ENCODE data around the gene HPX. TPM values are rescaled to one million over a fixed set of nuclear protein-coding genes. Genes with fewer than 3 reads are reported as not detected.

The HPX gene, protein sequence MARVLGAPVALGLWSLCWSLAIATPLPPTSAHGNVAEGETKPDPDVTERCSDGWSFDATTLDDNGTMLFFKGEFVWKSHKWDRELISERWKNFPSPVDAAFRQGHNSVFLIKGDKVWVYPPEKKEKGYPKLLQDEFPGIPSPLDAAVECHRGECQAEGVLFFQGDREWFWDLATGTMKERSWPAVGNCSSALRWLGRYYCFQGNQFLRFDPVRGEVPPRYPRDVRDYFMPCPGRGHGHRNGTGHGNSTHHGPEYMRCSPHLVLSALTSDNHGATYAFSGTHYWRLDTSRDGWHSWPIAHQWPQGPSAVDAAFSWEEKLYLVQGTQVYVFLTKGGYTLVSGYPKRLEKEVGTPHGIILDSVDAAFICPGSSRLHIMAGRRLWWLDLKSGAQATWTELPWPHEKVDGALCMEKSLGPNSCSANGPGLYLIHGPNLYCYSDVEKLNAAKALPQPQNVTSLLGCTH
- 0.66 and 1.5 TPM in 2 replicates for polyA plus RNA-seq (2011; rRNA removed)
- polyA plus RNA-seq (2012; cell fraction: cytosol; rRNA removed) = 0.36 and 0.44 TPM in 2 replicates
- 3.1 and 5.6 TPM in 2 replicates for polyA plus RNA-seq (2012; cell fraction: nucleus; rRNA removed)
- polyA plus RNA-seq (2017; fragmentation: RNase III; extraction: RNeasy Plus Mini Kit Qiagen cat#74134 plus additional on column Dnase treatment) = 0.35 to 0.70 TPM (median 0.57 TPM) in 3 replicates
- polyA minus RNA-seq (2011; rRNA and poly(A)+ RNA removed) = 2.3 and 2.6 TPM in 2 replicates

DNA sequence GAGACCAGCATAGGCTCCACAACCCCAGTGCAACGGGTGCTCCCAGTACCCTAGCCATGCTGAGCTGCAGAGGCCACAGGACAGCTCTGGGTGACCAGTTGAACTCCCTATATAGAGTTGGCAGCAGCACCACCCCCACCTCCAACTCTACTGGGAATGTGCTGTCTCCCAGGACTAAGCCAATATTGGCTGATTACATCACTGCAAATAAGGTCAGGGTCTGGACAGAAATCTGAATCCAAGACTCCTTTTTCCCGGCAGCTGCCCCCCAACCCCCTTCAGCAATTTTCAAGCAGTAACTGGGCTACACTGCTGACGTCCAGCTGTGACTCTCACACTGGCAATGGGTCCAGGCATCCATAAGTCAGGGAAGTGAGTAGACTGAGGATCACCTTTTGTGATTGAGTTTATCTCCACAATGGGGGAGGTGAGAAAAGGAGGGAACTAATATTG, at the start of gene HPX:
TSS of gene HPX (minus strand) at position 82 of the 453 bp plus-strand sequence. CDS start at position 58, 24 bp downstream.
- DNase-seq (ENCODE audit: low read depth in 1 of 2, low spot score in 1 of 2) (no peak), FAIRE-seq (no peak), ATAC-seq (peak in 1 of 2 experiments; percentile 24; a peak in 1 of 6 replicates)
- peaks cover 13% of the 10 kb centered on the region for H3K4me1 ChIP-seq
- H3K27ac ChIP-seq = 0 out of 6 replicates have a peak within 1 kb of the TSS, but pooled peaks of 1 of the 2 experiments have one; percentile 19
- POLR2A ChIA-PET = no interaction called here
- H3K4me2 ChIP-seq = 0 out of 3 replicates have a peak within 1 kb of the TSS, but pooled peaks have one; percentile 9
- TF ChIP-seq, protein P1, sequence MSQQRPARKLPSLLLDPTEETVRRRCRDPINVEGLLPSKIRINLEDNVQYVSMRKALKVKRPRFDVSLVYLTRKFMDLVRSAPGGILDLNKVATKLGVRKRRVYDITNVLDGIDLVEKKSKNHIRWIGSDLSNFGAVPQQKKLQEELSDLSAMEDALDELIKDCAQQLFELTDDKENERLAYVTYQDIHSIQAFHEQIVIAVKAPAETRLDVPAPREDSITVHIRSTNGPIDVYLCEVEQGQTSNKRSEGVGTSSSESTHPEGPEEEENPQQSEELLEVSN (IDR thresholded peaks at IDR 0.05; ENCODE audit: borderline replicate concordance, low read depth) = no peak
- 43% methylated on average over 3 of the region's 3 CpGs for WGBS (ENCODE audit: missing lambda C conversion rate)
- CTCF ChIA-PET = interaction anchor here (0.7 to 9.6 kb wide), 9 partner anchors 9 to 242 kb away, joined by 3 to 142 read pairs (median 5); partner anchors contain the start of genes APBB1 and MRPL17
- no peak within 1 kb of the TSS for H3K4me3 ChIP-seq
- no peaks in the 10 kb centered on the region for H3K9me3 ChIP-seq

DNA sequence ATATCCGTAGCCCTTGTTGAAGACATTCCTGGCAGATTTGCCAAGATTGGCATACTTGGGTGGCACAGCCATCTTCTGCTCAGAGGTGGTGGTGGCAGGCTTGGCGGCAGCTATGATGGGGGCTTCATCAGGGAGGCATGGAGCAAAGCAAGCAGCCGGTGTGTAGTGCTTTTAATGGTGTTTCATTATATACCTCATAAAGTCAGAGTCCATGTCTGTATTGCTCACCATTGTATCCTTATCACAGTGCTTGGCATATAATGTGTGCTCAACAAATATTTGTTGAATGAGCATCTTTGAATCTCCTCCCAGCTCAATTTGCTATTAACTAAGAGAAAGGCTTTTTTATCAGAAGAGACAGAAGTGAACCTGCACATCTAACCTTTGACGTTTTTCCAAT, 48.5 kb upstream of the HPX start:
- ChIA-PET CTCF (interaction anchor here (1.4 to 3.0 kb wide), 5 partner anchors 9 to 39 kb away, joined by 3 to 13 read pairs (median 5); no protein-coding TSS in a partner anchor), POLR2A (interaction anchor here (1.1 to 1.3 kb wide), 2 partner anchors 8 to 194 kb away, joined by 3 to 5 read pairs; partner anchors contain the start of genes ARFIP2, MRPL17 and TIMM10B)
- H3K4me2 ChIP-seq = no peak overlapping the region
- 41% methylated on average over 4 of the region's 4 CpGs for WGBS (ENCODE audit: missing lambda C conversion rate)
- TF ChIP-seq JUN (IDR thresholded peaks at IDR 0.05) (no peak), PHF8 (IDR thresholded peaks at IDR 0.05; ENCODE audit: borderline replicate concordance, low read depth) (no peak), ESRRA (IDR thresholded peaks at IDR 0.05; ENCODE audit: borderline replicate concordance, low read length) (no peak)
- H3K9me3 ChIP-seq = no peaks in the 10 kb centered on the region
- H3K4me3 ChIP-seq = no peak overlapping the region
- H3K4me1 ChIP-seq = peaks cover 9% of the 10 kb centered on the region; the same call in 2 of the 3 replicates
- no peak overlapping the region for H3K27ac ChIP-seq
- ATAC-seq (peak in 1 of 2 experiments; percentile 61; a peak in 3 of 6 replicates), DNase-seq (ENCODE audit: low read depth in 1 of 2, low spot score in 1 of 2) (no peak), FAIRE-seq (no peak)

DNA sequence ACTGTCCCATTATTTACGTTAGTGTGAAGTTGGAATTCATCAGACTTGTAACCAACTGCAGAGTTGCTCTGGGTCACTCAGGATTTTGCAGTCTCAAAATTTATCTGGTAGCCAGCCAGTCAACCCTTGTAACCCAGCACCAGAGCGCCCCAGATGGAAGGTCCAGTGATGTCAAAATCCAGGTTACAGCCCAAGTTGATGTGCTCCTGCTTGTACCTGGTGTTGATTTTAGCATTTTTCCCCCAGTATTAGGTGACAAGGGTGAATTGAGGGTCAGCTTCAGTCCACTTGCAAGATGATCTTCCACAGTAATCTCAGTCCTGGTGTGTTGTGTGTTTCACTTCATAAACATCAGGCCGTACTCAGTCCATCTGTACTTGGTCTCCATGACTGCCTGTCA, 48.0 kb upstream of the HPX start:
- Histone ChIP-seq H3K27ac (no peak overlapping the region), H3K4me1 (peaks cover 9% of the 10 kb centered on the region; the same call in 2 of the 3 replicates), H3K9me3 (no peaks in the 10 kb centered on the region), H3K4me2 (no peak overlapping the region), H3K4me3 (no peak overlapping the region)
- no peak for TF ChIP-seq ZFP36 (IDR thresholded peaks at IDR 0.05; ENCODE audit: borderline replicate concordance, partially characterized antibody)
- TF ChIP-seq ESRRA (IDR thresholded peaks at IDR 0.05; ENCODE audit: borderline replicate concordance, low read length) = no peak
- TF ChIP-seq GATA3 (IDR thresholded peaks at IDR 0.05; ENCODE audit: borderline replicate concordance) = no peak
- ATAC-seq (no peak; a peak in 1 of 6 replicates), FAIRE-seq (no peak), DNase-seq (ENCODE audit: low read depth in 1 of 2, low spot score in 1 of 2) (no peak)
- ChIA-PET CTCF (interaction anchor here (1.2 to 3.0 kb wide), 6 partner anchors 10 to 110 kb away, joined by 3 to 13 read pairs (median 4); no protein-coding TSS in a partner anchor), POLR2A (no interaction called here)
- WGBS (ENCODE audit: missing lambda C conversion rate) = 97% methylated on average over 3 of the region's 3 CpGs

DNA sequence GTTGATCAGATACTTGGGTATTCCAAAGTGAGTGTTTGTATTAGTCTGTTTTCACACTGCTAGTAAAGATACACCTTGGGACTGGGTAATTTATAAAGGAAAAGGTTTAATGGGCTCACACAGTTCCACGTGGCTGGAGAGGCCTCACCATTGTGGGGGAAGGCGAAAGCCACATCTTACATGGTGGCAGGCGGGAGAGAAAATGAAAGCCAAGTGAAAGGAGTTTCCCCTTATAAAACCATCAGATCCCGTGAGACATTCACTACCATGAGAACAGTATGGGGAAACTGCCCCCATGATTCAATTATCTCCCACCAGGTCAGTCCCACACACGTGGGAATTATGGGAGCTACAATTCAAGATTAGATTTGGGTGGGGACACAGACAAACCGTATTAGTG, 47.6 kb upstream of the HPX start:
- no peak overlapping the region for H3K4me2 ChIP-seq
- DNase-seq (ENCODE audit: low read depth in 1 of 2, low spot score in 1 of 2) (no peak), ATAC-seq (no peak), FAIRE-seq (no peak)
- H3K9me3 ChIP-seq = no peaks in the 10 kb centered on the region
- TF ChIP-seq, protein P2, sequence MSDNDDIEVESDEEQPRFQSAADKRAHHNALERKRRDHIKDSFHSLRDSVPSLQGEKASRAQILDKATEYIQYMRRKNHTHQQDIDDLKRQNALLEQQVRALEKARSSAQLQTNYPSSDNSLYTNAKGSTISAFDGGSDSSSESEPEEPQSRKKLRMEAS (IDR thresholded peaks at IDR 0.05) = no peak
- TF ChIP-seq NR3C1 (IDR thresholded peaks at IDR 0.05) (no peak), SREBF2 (IDR thresholded peaks at IDR 0.05) (no peak)
- no peak overlapping the region for H3K27ac ChIP-seq
- POLR2A ChIA-PET = interaction anchor here (0.9 kb wide), 1 partner anchor 109 kb away, joined by 3 read pairs; no protein-coding TSS in a partner anchor
- CTCF ChIA-PET = interaction anchor here (1.0 to 3.0 kb wide), 6 partner anchors 12 to 110 kb away, joined by 3 to 13 read pairs (median 4); no protein-coding TSS in a partner anchor
- no peak overlapping the region for H3K4me3 ChIP-seq
- 93% methylated on average over 6 of the region's 6 CpGs for WGBS (ENCODE audit: missing lambda C conversion rate)
- peaks cover 9% of the 10 kb centered on the region; the same call in 2 of the 3 replicates for H3K4me1 ChIP-seq

DNA sequence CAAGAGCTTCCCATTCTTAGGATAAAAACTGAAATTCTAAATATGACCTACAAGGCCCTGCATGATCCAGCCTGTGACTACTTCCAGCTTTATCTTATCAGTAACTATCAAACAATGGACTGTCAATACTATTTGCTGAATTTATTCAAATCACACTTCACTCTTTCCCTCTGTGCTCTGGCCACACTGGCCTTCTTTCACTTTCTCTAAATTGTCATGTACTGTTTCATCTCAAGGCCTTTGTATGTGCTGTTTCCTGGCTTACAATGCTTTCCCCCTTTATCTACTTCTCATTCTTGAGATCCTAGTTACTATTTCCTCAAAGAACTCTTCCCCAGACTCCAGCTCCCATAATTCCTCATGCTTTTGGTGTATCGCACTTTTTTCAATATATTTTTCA, 46.2 kb upstream of the HPX start:
- CTCF ChIA-PET = interaction anchor here (0.6 to 3.0 kb wide), 5 partner anchors 10 to 767 kb away, joined by 3 to 13 read pairs (median 4); partner anchors contain the start of gene DNHD1
- ATAC-seq = no peak
- WGBS (ENCODE audit: missing lambda C conversion rate) = 98% methylated on average over 1 of the region's 1 CpG
- POLR2A ChIA-PET = no interaction called here
- TF ChIP-seq POLR2AphosphoS2 (conservative IDR thresholded peaks at IDR 0.05; ENCODE audit: low read length) (no peak), MAFK (IDR thresholded peaks at IDR 0.05; ENCODE audit: partially characterized antibody) (no peak), EHF (CRISPR knock-in tag; IDR thresholded peaks at IDR 0.05) (no peak), CBX8 (IDR thresholded peaks at IDR 0.05) (no peak), FOSL2 (IDR thresholded peaks at IDR 0.05) (no peak), FOSL2 (CRISPR knock-in tag; IDR thresholded peaks at IDR 0.05) (no peak), EHMT2 (IDR thresholded peaks at IDR 0.05; ENCODE audit: low read depth) (no peak), HDAC2 (IDR thresholded peaks at IDR 0.05) (no peak), RNF2 (IDR thresholded peaks at IDR 0.05; ENCODE audit: borderline replicate concordance, low read depth) (no peak), MAZ (IDR thresholded peaks at IDR 0.05; ENCODE audit: borderline replicate concordance, low read depth, low read length) (no peak), HOXB5 (CRISPR knock-in tag; IDR thresholded peaks at IDR 0.05) (no peak)
- Histone ChIP-seq H3K4me3 (no peak overlapping the region), H3K27ac (no peak overlapping the region), H3K4me1 (peaks cover 19% of the 10 kb centered on the region), H3K9me3 (no peaks in the 10 kb centered on the region), H3K4me2 (no peak overlapping the region)
- no peak for DNase-seq (ENCODE audit: low read depth in 1 of 2, low spot score in 1 of 2)
- no peak for FAIRE-seq
